ENCODE data around the gene SP140. TPM values are rescaled to one million over a fixed set of nuclear protein-coding genes. Genes with fewer than 3 reads are reported as not detected.

Gene SP140
- total and polyA plus RNA-seq, 10 of the 15 experiments (the other 5 are each of a cell fraction or from before 2014, with no cell fraction given): 61.7 to 164 (median 90.7) TPM

- TF ChIP-seq CTCF (IDR thresholded peaks at IDR 0.05 in 2 of 3, conservative IDR thresholded peaks at IDR 0.05 in 1 of 3; ENCODE audit: control insufficient read depth in 2 of 3, extremely low read depth in 1 of 3, insufficient read depth in 1 of 3, low read depth in 3 of 3, low read length in 3 of 3) (no peak), NR2F1 (conservative IDR thresholded peaks at IDR 0.05) (0 out of 2 replicates have a peak, but pooled peaks have one; percentile 20), POLR2AphosphoS5 (IDR thresholded peaks at IDR 0.05; ENCODE audit: low read length) (no peak), EP300 (IDR thresholded peaks at IDR 0.05; ENCODE audit: borderline replicate concordance in 1 of 2, control insufficient read depth in 1 of 2, low read depth in 2 of 2, low read length in 2 of 2) (peak in 1 of 2 experiments; percentile 34; a peak in 1 of 4 replicates), BACH1 (IDR thresholded peaks at IDR 0.05; ENCODE audit: borderline replicate concordance) (no peak), NFXL1 (IDR thresholded peaks at IDR 0.05; ENCODE audit: borderline replicate concordance) (no peak), HDGF (IDR thresholded peaks at IDR 0.05) (no peak), NBN (IDR thresholded peaks at IDR 0.05) (peak; percentile 47; the same call in 1 of the 2 replicates), SUZ12 (IDR thresholded peaks at IDR 0.05; ENCODE audit: unreplicated experiment) (no peak), MTA2 (IDR thresholded peaks at IDR 0.05; ENCODE audit: low read depth) (peak; percentile 45), CBFB (IDR thresholded peaks at IDR 0.05; ENCODE audit: low read depth) (no peak), BHLHE40 (IDR thresholded peaks at IDR 0.05; ENCODE audit: borderline replicate concordance in 1 of 2, low read depth in 2 of 2, low read length in 1 of 2) (peak; percentile 20 to 39; a peak in 1 of 4 replicates), CUX1 (IDR thresholded peaks at IDR 0.05; ENCODE audit: insufficient replicate concordance, low read depth, low read length) (peak; percentile 13), SIX5 (IDR thresholded peaks at IDR 0.05; ENCODE audit: low read depth, low read length, severe bottlenecking) (no peak), IKZF2 (IDR thresholded peaks at IDR 0.05) (peak; percentile 20 to 40; a peak in 2 of 4 replicates), FOXK2 (IDR thresholded peaks at IDR 0.05) (peak; percentile 86), HSF1 (IDR thresholded peaks at IDR 0.05; ENCODE audit: low read depth, low read length) (no peak)
- TF ChIP-seq, protein P1, sequence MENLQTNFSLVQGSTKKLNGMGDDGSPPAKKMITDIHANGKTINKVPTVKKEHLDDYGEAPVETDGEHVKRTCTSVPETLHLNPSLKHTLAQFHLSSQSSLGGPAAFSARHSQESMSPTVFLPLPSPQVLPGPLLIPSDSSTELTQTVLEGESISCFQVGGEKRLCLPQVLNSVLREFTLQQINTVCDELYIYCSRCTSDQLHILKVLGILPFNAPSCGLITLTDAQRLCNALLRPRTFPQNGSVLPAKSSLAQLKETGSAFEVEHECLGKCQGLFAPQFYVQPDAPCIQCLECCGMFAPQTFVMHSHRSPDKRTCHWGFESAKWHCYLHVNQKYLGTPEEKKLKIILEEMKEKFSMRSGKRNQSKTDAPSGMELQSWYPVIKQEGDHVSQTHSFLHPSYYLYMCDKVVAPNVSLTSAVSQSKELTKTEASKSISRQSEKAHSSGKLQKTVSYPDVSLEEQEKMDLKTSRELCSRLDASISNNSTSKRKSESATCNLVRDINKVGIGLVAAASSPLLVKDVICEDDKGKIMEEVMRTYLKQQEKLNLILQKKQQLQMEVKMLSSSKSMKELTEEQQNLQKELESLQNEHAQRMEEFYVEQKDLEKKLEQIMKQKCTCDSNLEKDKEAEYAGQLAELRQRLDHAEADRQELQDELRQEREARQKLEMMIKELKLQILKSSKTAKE (IDR thresholded peaks at IDR 0.05; ENCODE audit: low read depth, poor library complexity, severe bottlenecking): no peak
Observed at GRCh38 chr2:230205034-230205433, 20.5 kb upstream of the SP140 start (continued).

Data from GM12878 (cell line).